K562 (cell line): ENCODE results near the gene PPP1R14D. TPM values are rescaled to one million over a fixed set of nuclear protein-coding genes. Genes with fewer than 3 reads are reported as not detected.

ENCODE experiments used
- ATAC-seq: fragments of 200-7000 bp; cut with Tn5 transposase; 3 replicates; pipeline ENCODE4 v1.9.1; 2020; ENCODE audit warnings: moderate library complexity
- BruUV-seq: library from RNA; stranded (reverse); fragments of 400-500 nt; replicated peaks from 2 replicates; lab custom pipeline; 2021; lab: Mats Ljungman, UMichigan
- CTCF ChIA-PET: fragments of 300-600 bp; formaldehyde crosslinking; extraction: SDS; loops from one replicate; lab custom pipeline; 2021; ENCODE audit warnings: low intra/inter-chr PET ratio; lab: Yijun Ruan, JAX
- POLR2A ChIA-PET: fragments of 300-600, 350-650 bp; sonication (Branson Sonifier 250); formaldehyde crosslinking; extraction: SDS; loops from one replicate; lab custom pipeline; 2021; ENCODE audit warnings: antibody characterized with exemption, inconsistent platforms; lab: Yijun Ruan, JAX
- DNase-seq, 4 experiments: peaks; one replicate each; pipeline versions ENCODE4 v3.0.0 to v3.0.0-alpha.2; 2011 to 2018; ENCODE audit warnings: low spot score in 3 of 4, mixed read lengths in 3 of 4; ENCODE audit errors: extremely low read depth in 1 of 4
- FAIRE-seq: peaks from 2 replicates; lab custom pipeline; 2011; peaks lifted over from hg19 to GRCh38; lab: Jason Lieb, UNC
- H2AFZ ChIP-seq: 2 replicates; pipeline ENCODE4 v1.6.0; 2011; ENCODE audit warnings: low read depth, low read length, control low read depth, inconsistent platforms
- H3K27ac ChIP-seq: fragments of 200-600 bp; 3 replicates; pipeline ENCODE4 v1.8.0; 2011; ENCODE audit warnings: low read depth, mild to moderate bottlenecking, control low read depth, inconsistent platforms, low read length, moderate library complexity, mixed read lengths; ENCODE audit errors: extremely low read depth
- H3K27me3 ChIP-seq, 2 experiments: fragments of 300-600 bp in 1 of 2; 2 replicates in 1 of 2; 3 replicates in 1 of 2; pipeline versions ENCODE4 v1.6.0 to v1.8.0; 2011; ENCODE audit warnings: inconsistent platforms in 2 of 2, low read length in 2 of 2, mild to moderate bottlenecking in 1 of 2, mixed read lengths in 1 of 2, moderate library complexity in 1 of 2; ENCODE audit not compliant: control insufficient read depth in 2 of 2, insufficient read depth in 2 of 2
- H3K36me3 ChIP-seq: fragments of 300-600 bp; 3 replicates; pipeline ENCODE4 v1.8.0; 2011; ENCODE audit warnings: mild to moderate bottlenecking, low read length, inconsistent platforms; ENCODE audit not compliant: control insufficient read depth, insufficient read depth
- H3K4me1 ChIP-seq, 2 experiments: fragments of 200-600 bp in 1 of 2; replicated peaks in 1 of 2; 2 replicates in 1 of 2; 3 replicates in 1 of 2; pipeline versions ENCODE4 v1.5.1 to v1.8.0; 2011; ENCODE audit warnings: inconsistent platforms in 2 of 2, low read length in 2 of 2, mild to moderate bottlenecking in 1 of 2, mixed read lengths in 1 of 2, moderate library complexity in 1 of 2; ENCODE audit not compliant: control insufficient read depth in 2 of 2, insufficient read depth in 2 of 2
- H3K4me2 ChIP-seq: 2 replicates; pipeline ENCODE4 v1.6.1; 2011; ENCODE audit warnings: low read length, control low read depth, inconsistent platforms, mixed read lengths; ENCODE audit not compliant: insufficient read depth
- H3K4me3 ChIP-seq: fragments of 200-600 bp; sonication (generic), shearing (Covaris generic); 2 replicates; pipeline ENCODE4 v1.5.1; 2016; ENCODE audit warnings: control low read depth, inconsistent platforms
- H3K79me2 ChIP-seq: fragments of 200-600 bp; 3 replicates; pipeline ENCODE4 v1.8.0; 2011; ENCODE audit warnings: low read length, inconsistent platforms; ENCODE audit not compliant: control insufficient read depth, insufficient read depth
- H3K9ac ChIP-seq, 2 experiments: 2 replicates each; pipeline versions ENCODE4 v1.6.0 to v1.6.1; 2011; ENCODE audit warnings: low read depth in 2 of 2, low read length in 2 of 2, control low read depth in 1 of 2, inconsistent platforms in 1 of 2, mild to moderate bottlenecking in 1 of 2, mixed read lengths in 1 of 2; ENCODE audit not compliant: insufficient read depth in 1 of 2
- H3K9me1 ChIP-seq: one replicate; pipeline ENCODE4 v1.6.0; 2011; ENCODE audit warnings: inconsistent platforms, mild to moderate bottlenecking, low read length, moderate library complexity; ENCODE audit not compliant: control insufficient read depth, insufficient read depth
- H3K9me3 ChIP-seq: replicated peaks from 2 replicates; pipeline ENCODE4 v1.5.1; 2011; ENCODE audit warnings: low read depth, low read length, inconsistent platforms; ENCODE audit not compliant: control insufficient read depth, insufficient read depth
- H4K20me1 ChIP-seq: replicated peaks from 2 replicates; pipeline ENCODE4 v1.6.1; 2011; ENCODE audit warnings: low read length, inconsistent platforms, mixed read lengths; ENCODE audit not compliant: control insufficient read depth, insufficient read depth
- ZBTB26 ChIP-seq: fragments of 450-650 bp; formaldehyde crosslinking; IDR thresholded peaks from 2 replicates; pipeline ENCODE4 v1.4.0; 2022; ENCODE audit warnings: missing genetic modification characterization
- WGBS: fragments of 100-300 bp; shearing (Covaris generic); methylation state at CpG from one replicate; pipeline ENCODE4 v1.1.6; 2016; ENCODE audit warnings: low coverage, mixed read lengths; ENCODE audit not compliant: insufficient coverage; ENCODE audit errors: missing lambda C conversion rate; 5-methylcytosine and 5-hydroxymethylcytosine counted together
- in situ Hi-C: fragments of 300-500 bp; cut with MboI; formaldehyde crosslinking; loops from 4 replicates; pipeline ENCODE4 v1.15.0; 2018; ENCODE audit warnings: inconsistent platforms, mixed read lengths
- intact Hi-C: fragments of 100-400 bp; cut with micrococcal nuclease; formaldehyde crosslinking; loops from 2 replicates; pipeline ENCODE4 v1.14.2; 2022
- polyA plus RNA-seq, 8 experiments: library from polyadenylated mRNA; depleted of rRNA in 4 of 8; stranded (reverse) in 5 of 8; unstranded in 3 of 8; fragments of >200 nt; fragmentation: Nextera tagmentation in 2 of 8; fragmentation: Illumina TruSeq in 1 of 8; extraction: Ambion mirVana in 2 of 8; extraction: Trizol in 1 of 8; gene quantifications; 2 replicates each; pipeline versions ENCODE4 v1.2.1 to v1.2.3, GENCODE V29; 2011 to 2014; ENCODE audit warnings: inconsistent platforms in 1 of 8, missing spikeins in 1 of 8
- total RNA-seq, 7 experiments: library from RNA; depleted of rRNA in 6 of 7; stranded (reverse); fragments of >200 nt in 6 of 7; fragmentation: Illumina TruSeq in 2 of 7; extraction: Trizol in 2 of 7; gene quantifications; 2 replicates each; pipeline versions ENCODE4 v1.2.1 to v1.2.3, GENCODE V29; 2011 to 2021; ENCODE audit warnings: low replicate concordance in 1 of 7
- TF ChIP-seq, protein P1 (sequence below): sonication (generic); formaldehyde crosslinking; IDR thresholded peaks from 2 replicates; pipeline ENCODE4 v1.8.1; 2023; ENCODE audit warnings: missing genetic modification reagents, mild to moderate bottlenecking, borderline replicate concordance

The PPP1R14D gene
- total and polyA plus RNA-seq, 9 of the 15 experiments (the other 6 are each of a cell fraction or from before 2014, with no cell fraction given), result 0.11 to 0.18 TPM; not detected in 7

DNA sequence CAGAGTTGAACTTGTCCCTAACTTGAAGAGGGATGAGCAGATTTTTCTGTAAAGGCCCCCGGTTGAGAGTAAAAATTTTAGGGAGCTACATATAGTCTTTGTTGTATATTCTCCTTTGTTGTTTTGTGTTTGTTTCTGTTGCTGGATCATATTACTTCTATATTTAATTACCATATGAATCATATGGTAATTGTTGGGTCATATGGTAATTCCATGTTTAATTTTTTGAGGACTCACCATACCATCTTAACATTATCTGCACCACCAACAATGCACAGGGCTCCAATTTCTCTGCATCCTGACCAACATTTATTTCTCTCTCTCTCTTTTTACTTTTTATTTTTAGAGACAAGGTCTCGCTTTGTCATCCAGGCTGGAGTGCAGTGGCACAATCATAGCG is 29.0 kb downstream of the PPP1R14D start:
- H3K4me2 ChIP-seq, result no peak overlapping the region
- no peaks in the 10 kb centered on the region for H4K20me1 ChIP-seq
- intact Hi-C loops, result no loop called here
- no peak for DNase-seq
- no peaks in the 10 kb centered on the region for H3K9me3 ChIP-seq
- in situ Hi-C loops, result no loop called here
- ChIA-PET POLR2A (interaction anchor here (0.6 to 1.4 kb wide), 3 partner anchors 16 to 58 kb away, joined by 3 to 4 read pairs (median 3); no protein-coding TSS in a partner anchor), CTCF (no interaction called here)
- no peak overlapping the region for H3K27ac ChIP-seq
- H3K79me2 ChIP-seq, result peaks cover 2% of the 10 kb centered on the region
- no peak overlapping the region for H3K4me3 ChIP-seq
- no peak overlapping the region for H2AFZ ChIP-seq
- no peak overlapping the region for H3K9ac ChIP-seq
- WGBS, result 85% methylated on average over 3 of the region's 3 CpGs
- H3K27me3 ChIP-seq, result no peaks in the 10 kb centered on the region
- no TSS peak for BruUV-seq
- H3K4me1 ChIP-seq, result no peaks in the 10 kb centered on the region; a peak in 2 of 5 replicates
- no peak for ATAC-seq
- no peak for FAIRE-seq
- peaks cover 3% of the 10 kb centered on the region for H3K9me1 ChIP-seq
- TF ChIP-seq, protein P1, sequence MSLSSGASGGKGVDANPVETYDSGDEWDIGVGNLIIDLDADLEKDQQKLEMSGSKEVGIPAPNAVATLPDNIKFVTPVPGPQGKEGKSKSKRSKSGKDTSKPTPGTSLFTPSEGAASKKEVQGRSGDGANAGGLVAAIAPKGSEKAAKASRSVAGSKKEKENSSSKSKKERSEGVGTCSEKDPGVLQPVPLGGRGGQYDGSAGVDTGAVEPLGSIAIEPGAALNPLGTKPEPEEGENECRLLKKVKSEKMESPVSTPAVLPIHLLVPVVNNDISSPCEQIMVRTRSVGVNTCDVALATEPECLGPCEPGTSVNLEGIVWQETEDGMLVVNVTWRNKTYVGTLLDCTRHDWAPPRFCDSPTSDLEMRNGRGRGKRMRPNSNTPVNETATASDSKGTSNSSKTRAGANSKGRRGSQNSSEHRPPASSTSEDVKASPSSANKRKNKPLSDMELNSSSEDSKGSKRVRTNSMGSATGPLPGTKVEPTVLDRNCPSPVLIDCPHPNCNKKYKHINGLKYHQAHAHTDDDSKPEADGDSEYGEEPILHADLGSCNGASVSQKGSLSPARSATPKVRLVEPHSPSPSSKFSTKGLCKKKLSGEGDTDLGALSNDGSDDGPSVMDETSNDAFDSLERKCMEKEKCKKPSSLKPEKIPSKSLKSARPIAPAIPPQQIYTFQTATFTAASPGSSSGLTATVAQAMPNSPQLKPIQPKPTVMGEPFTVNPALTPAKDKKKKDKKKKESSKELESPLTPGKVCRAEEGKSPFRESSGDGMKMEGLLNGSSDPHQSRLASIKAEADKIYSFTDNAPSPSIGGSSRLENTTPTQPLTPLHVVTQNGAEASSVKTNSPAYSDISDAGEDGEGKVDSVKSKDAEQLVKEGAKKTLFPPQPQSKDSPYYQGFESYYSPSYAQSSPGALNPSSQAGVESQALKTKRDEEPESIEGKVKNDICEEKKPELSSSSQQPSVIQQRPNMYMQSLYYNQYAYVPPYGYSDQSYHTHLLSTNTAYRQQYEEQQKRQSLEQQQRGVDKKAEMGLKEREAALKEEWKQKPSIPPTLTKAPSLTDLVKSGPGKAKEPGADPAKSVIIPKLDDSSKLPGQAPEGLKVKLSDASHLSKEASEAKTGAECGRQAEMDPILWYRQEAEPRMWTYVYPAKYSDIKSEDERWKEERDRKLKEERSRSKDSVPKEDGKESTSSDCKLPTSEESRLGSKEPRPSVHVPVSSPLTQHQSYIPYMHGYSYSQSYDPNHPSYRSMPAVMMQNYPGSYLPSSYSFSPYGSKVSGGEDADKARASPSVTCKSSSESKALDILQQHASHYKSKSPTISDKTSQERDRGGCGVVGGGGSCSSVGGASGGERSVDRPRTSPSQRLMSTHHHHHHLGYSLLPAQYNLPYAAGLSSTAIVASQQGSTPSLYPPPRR, result no peak
- no peak for TF ChIP-seq ZBTB26
- H3K36me3 ChIP-seq, result peaks cover 15% of the 10 kb centered on the region; the same call in 2 of the 3 replicates
